Activated CD4-positive, CD25-positive, alpha-beta regulatory T cell treated with anti-CD3 and anti-CD28 coated beads, Interleukin-2, amount 50 U/mL, for 72 hours (primary cell): ENCODE measurements around the gene PCDHGA7.
"Not testable (repeated sequence)": the region's sequence is repeated elsewhere in the genome, so short reads cannot be mapped to it uniquely, and the experiment has no call there.

Source experiments
- DNase-seq: peaks from one replicate; pipeline ENCODE4 v3.0.0; 2021

Gene PCDHGA7

GRCh38 chr5:141382469-141383294 is at the start of gene PCDHGA7:
PCDHGA7 (plus strand) TSS chr5:141382742; CDS start chr5:141382900, 158 bp downstream.
- no peak for DNase-seq

GRCh38 chr5:141338538-141339306 is 43.8 kb upstream of the PCDHGA7 start, which contains the start of gene PCDHGA2:
PCDHGA2 (plus strand) TSS chr5:141338760.
- DNase-seq, result no peak

GRCh38 chr5:141340781-141341354 is 41.7 kb upstream of the PCDHGA7 start:
- not testable (repeated sequence) for DNase-seq

GRCh38 chr5:141342773-141343172 is 39.8 kb upstream of the PCDHGA7 start:
- no peak for DNase-seq

GRCh38 chr5:141343242-141343952 is 39.1 kb upstream of the PCDHGA7 start, which contains the start of gene PCDHGA3:
PCDHGA3 (plus strand) TSS chr5:141343829; CDS start chr5:141344034, 205 bp downstream.
- DNase-seq, result no peak

- DNase-seq, result no peak
Observed at GRCh38 chr5:141343953-141344463, 38.5 kb upstream of the PCDHGA7 start.

GRCh38 chr5:141345327-141345726 is 37.2 kb upstream of the PCDHGA7 start:
- no peak for DNase-seq

GRCh38 chr5:141346017-141346416 is 36.5 kb upstream of the PCDHGA7 start:
- DNase-seq, result not testable (repeated sequence)

GRCh38 chr5:141349917-141350619 is 32.5 kb upstream of the PCDHGA7 start, which contains the start of gene PCDHGB1:
PCDHGB1 (plus strand) TSS chr5:141350099; CDS start chr5:141350261, 162 bp downstream.
- DNase-seq, result no peak

GRCh38 chr5:141351591-141351990 is 31.0 kb upstream of the PCDHGA7 start:
- DNase-seq, result no peak

- no peak for DNase-seq
Observed at GRCh38 chr5:141354900-141355469, 27.6 kb upstream of the PCDHGA7 start, which contains the start of gene PCDHGA4. PCDHGA4 (plus strand) TSS chr5:141355021; CDS start chr5:141355108, 87 bp downstream.

- DNase-seq, result no peak
Observed at GRCh38 chr5:141355641-141356040, 26.9 kb upstream of the PCDHGA7 start.

- no peak for DNase-seq
Observed at GRCh38 chr5:141356133-141356532, 26.4 kb upstream of the PCDHGA7 start.

- DNase-seq, result no peak
Observed at GRCh38 chr5:141356950-141357349, 25.6 kb upstream of the PCDHGA7 start.

- no peak for DNase-seq
Observed at GRCh38 chr5:141359790-141360426, 22.6 kb upstream of the PCDHGA7 start, which contains the start of gene PCDHGB2. PCDHGB2 (plus strand) TSS chr5:141359994; CDS start chr5:141360136, 142 bp downstream.

- no peak for DNase-seq
Observed at GRCh38 chr5:141360685-141361084, 21.9 kb upstream of the PCDHGA7 start.

- no peak for DNase-seq
Observed at GRCh38 chr5:141362719-141363118, 19.8 kb upstream of the PCDHGA7 start.

GRCh38 chr5:141363952-141364660 is 18.4 kb upstream of the PCDHGA7 start, which contains the start of gene PCDHGA5:
PCDHGA5 (plus strand) TSS chr5:141364162; CDS start chr5:141364331, 169 bp downstream.
- no peak for DNase-seq

GRCh38 chr5:141366016-141366896 is 16.3 kb upstream of the PCDHGA7 start:
- DNase-seq, result no peak
